GM21786 (cell line): Measurements from ENCODE around the gene USP5.

Experiments
- ATAC-seq: cut with Tn5 transposase; IDR thresholded peaks from one replicate; pipeline ENCODE4 v1.9.1; 2021; ENCODE audit not compliant: unreplicated experiment

USP5 gene

DNA sequence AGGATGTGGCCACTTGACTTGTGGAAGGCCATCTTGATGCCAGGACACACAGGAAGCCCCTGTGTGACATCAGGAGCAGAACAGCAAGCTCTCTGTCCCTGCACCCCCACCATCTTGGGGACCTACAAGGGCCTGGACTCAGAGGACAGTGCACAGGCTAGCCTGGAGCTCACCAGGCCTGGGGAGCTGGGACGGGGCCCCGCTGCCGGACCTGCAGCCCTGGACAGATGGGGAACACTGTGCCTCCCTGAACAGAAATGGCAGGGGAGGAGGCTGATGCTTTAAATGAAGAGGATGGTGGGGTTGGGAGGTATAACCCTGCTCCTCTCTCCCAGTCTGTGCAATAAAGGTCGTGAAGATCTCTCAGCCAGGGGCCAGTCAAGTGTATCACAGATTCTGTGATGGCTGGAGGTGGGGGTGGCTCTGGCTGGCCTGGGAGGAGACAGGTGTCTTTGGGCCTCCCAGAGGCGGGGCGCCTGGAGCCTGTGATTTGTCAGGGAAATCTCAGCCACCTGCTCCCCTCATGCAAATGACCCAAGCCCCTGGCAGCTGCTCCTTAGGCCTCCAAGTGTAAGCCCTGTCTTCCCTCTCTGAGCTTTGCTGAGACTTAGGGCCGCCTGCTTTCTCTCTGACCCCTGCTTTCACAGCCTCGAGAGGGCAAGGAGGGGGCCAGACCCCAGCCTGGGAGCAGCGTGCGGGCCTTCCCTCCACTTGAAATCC lies 12.3 kb upstream of the USP5 start:
- ATAC-seq, result peak; percentile 70

DNA sequence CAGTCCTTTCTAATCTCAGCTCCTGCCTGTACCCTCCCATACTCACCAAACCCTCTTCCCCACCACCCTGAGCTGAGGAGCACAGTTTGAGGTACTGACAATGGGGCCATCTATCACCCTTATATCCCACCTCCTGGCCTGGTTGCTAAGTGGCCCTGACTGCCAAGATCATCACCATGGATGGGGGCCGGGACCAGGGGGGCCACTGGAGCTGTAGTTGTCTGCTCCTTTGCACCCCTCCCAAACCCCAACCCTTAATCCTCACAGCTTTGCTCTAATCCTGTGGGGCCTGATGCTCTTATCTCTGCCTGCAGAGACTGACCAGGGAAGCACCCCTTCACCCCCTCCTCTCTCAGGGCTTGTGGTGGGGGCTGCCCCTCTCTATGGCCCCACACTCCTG lies 11.6 kb upstream of the USP5 start:
- no peak for ATAC-seq

DNA sequence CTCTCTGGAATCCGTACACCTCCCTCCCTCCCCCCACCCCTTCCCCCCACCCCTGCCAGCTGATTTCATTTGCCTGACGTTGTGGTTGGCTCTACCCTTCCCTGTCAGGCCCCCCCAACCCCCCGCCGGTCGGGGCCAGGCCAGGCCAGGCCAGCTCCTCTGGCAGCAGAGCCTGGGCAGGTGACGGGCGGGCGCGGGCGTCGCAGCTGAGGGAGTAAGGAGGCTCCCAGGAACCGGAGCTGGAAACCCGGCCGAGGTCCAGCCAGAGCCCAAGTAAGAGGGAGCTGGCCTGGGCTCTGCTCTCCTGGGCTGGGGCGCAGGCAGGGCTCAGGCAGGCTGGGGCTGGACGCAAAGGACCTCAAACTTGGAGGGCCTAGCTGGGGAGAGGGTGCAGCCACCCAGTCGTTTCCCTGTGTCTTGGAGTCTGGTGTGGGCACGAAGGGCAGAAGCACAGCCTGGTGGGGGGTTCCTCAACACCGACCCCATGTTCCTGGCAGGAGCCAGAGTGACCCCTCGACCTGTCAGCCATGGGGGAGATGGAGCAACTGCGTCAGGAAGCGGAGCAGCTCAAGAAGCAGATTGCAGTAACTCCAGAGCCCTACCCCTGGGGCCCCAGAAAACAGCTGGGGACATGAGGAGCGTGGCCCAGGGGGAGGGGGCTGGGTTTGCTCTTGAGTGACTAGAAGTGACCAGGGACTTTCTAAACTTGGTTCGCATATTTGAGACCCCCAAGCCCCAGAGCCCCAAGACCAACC lies 11.0 kb upstream of the USP5 start, which contains the start of gene GNB3:
Gene GNB3 (plus strand): TSS at position 165 of the 755 bp plus-strand sequence. CDS start 363 bp downstream, at position 528.
- no peak for ATAC-seq

DNA sequence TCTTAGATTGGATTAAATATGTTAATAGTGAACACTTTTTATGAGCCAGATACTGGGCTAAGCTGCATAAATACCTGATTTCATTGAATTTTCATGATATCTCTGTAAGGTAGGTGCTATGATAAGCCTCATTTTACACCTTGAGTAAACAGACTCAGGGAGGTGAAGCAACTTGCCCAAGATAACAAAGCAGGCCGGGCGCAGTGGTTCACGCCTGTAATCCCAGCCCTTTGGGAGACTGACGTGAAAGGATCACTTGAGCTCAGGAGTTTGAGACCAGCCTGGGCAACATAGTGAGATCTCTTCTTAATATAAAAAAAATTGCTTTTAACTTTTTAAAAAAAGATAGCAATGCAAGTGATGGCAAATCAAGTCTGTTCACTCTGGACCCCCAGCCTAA lies 9.9 kb upstream of the USP5 start:
- ATAC-seq, result no peak

DNA sequence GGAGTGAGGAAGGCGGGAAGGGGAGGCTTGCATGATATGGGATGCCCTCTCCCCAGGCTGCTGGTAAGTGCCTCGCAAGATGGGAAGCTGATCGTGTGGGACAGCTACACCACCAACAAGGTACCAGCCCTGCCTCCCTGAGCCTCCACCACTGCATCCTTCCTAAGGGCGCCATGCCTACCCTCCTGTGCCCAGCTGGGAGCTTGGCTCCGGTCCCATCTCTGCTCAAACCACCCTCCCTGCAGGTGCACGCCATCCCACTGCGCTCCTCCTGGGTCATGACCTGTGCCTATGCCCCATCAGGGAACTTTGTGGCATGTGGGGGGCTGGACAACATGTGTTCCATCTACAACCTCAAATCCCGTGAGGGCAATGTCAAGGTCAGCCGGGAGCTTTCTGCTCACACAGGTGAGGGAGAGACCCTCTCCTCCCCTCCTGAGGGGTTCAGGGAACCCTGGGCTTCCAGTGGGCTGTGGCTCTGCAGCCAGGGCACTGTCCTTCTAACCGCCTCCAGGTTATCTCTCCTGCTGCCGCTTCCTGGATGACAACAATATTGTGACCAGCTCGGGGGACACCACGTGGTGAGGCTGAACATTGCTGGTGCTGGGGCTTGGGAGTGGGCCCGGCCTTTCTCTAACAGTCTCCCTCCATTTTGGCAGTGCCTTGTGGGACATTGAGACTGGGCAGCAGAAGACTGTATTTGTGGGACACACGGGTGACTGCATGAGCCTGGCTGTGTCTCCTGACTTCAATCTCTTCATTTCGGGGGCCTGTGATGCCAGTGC lies 8.6 kb upstream of the USP5 start:
- no peak for ATAC-seq

DNA sequence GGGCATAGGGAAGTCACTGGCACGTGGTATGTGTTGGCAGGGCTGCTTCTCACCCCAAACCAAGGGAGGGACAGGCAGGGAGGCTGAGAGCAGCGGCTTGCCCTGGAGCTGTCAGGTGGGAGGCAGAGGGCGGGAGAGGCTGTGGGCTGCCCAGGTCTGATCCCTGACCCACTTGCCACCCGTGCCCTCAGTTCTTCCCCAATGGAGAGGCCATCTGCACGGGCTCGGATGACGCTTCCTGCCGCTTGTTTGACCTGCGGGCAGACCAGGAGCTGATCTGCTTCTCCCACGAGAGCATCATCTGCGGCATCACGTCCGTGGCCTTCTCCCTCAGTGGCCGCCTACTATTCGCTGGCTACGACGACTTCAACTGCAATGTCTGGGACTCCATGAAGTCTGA lies 6.6 kb upstream of the USP5 start:
- ATAC-seq, result no peak

DNA sequence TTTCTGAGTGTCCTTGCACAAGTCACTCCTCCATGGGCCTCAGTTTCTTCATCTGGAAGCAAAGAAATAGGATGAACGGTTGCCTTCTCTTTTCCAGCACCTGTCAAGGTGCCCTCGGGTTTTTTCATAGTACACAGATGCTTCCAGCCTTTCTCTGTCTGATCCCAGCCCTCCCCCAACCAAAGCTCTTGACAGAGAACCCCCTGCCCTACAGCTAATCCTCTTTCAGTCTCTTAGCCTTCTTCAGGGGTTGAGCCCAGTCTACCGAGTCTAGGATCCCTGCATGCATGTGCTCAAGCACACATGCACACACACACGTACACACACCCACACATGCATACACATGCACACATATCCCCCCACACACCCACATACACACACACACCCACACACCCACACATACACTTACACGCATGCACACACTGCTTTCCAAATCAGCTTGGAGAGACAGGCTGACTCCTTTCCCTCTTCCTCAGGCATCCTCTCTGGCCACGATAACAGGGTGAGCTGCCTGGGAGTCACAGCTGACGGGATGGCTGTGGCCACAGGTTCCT lies 5.6 kb upstream of the USP5 start:
- no peak for ATAC-seq

DNA sequence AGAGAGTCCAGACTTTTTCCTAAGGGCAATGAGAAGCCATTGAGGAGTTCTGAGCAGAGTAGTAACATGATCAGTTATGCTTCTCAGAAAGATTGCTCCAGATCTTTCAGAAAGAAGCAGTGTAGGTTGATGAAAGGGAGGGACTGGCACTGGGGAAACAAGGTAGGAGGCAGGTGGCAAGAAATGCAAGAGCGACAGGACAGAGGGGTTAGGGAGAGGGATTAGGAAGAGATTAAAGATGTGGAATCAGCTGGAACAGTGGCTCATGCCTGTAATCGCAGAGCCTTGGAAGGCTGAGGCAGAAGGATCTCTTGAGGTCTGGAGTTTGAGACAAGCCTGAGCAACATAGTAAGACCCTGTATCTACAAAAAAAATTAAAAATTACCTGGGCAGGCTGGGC lies 4.3 kb upstream of the USP5 start:
- no peak for ATAC-seq

DNA sequence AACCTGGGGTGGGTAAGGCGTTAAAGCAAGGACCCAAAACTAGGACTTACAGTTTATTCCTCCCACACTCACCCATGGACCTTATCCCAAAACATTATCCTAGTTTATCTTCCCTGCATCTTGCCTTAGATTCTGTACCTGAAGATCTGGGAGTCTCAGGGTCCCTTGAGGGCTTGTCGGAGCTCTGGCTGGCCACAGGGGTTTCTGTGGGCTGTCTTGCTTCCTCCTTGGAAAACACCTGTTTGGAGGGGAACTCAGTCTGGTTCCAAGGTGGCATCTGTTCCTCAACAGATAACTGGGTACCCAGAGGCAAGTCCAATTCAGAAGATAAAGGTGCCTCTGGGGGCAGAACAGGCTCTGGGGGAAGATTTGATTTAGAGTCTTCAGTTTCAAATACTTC lies 2.5 kb upstream of the USP5 start:
- no peak for ATAC-seq

DNA sequence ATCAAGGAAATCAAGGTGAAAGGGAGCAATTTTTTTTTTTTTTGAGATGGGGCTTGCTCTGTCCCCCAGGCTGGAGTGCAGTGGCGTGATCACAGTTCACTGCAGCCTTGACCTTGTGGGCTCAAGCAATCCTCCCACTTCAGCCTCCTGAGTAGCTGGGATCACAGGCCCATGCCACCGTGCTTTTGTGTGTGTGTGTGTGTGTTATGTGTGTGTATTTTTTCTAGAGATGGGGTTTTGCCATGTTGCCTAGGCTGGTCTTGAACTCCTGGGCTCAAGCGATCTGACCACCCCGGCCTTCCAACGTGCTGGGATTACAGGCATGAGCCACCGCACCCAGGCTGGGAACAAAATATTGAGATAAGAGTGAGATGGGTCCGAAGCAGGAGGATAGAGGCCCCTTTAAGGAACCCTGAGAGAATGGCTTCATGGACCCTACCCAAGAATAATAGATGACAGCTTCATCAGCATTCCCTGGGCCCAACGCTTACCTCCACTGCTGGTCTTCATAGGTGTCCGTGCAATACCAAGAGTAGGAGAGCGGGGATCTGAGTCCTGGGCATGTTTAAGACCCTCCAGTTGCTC lies 1.9 kb upstream of the USP5 start:
- ATAC-seq, result no peak

DNA sequence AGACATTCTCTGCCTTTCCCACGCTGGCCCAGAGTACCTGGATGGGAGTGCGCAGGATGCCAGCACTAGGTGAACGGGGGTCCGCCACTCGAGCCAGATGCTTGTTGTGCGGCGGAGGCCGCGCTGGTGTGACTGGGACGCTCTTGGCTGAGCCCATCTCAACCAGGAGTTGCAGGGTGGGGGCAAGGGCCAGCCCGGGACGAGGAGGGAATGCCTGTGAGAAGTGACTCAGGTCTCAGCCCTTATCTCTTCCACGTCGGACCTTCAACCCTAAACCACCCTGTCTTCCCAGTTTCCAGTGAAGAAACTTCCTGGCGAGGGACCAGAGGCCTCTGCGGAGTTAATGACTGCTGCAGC lies 1.2 kb upstream of the USP5 start:
- ATAC-seq, result no peak

DNA sequence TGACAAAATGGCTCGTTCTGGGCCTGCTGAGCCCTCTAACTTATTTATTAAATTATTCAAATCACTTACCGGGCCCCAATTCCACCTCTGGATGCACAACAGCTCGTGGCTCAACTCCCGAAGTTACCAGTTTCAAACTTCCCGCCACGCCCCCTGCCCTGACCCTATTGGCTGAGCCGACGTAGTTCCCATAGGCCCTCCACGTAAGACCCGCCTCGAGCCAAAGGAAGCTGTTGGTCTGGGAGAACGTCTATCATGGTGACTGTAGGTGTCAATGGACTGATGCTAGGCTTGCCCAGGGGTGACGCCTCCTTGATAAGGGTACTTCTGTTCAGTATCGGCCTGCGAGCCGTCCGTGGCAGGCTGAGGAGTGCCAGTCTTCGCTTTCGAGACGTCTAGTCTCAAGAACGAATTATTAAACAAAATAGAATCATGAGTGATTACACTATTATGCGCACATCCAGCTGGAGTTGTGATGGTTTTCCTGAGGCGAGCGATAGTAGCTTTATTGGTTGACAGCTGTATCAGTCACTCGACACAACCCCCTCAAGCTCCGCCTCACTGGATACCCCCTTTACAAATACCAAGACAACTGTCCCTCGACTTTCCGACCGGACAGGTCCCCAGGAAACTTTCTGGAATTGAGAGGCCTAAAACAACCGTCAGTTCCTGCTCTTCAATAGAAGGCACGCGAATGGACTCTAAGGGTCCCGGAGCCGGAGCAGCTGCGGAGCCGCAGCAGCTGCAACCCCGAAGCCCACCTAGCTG lies 613 bp upstream of the USP5 start, which contains the start of gene CDCA3:
Gene CDCA3 (minus strand): TSS at position 134 of the 768 bp plus-strand sequence. CDS start 334 bp downstream, outside the sequence.
- peak; percentile 54 for ATAC-seq

DNA sequence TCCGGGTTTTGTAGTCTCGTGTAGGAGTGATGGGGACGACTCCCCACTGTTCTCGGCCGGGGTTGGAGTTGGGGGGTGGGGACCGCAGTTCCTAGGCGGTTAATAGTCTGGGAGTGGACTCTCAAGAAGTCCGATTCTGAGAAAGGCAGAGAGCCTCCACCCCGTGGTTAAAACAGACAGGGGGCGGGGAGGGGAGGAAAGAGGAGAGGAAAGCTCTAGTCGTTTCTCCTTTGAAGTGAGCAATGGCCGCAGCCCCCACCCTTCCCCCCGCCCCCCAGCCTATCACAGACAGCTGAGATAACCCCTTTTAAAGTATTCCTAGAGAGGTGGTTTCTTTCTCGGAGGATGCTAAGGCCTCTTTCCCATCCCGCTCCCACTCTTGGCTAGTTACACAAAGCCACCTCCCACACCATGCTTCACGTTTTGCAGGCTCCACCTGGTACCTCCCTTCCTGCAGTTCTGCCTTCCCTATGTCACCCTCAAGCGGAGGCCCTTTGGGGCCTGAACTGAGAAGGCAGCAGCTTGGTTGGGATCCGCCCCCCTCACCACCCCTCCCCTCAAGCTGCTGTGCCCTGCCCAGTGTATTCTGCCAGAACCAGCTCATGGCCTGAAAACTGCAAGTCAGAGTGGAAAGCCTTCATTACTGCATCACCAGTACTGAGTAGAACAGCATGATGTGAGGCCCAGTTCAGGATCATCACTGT lies 853 bp downstream of the USP5 start:
- ATAC-seq, result no peak

DNA sequence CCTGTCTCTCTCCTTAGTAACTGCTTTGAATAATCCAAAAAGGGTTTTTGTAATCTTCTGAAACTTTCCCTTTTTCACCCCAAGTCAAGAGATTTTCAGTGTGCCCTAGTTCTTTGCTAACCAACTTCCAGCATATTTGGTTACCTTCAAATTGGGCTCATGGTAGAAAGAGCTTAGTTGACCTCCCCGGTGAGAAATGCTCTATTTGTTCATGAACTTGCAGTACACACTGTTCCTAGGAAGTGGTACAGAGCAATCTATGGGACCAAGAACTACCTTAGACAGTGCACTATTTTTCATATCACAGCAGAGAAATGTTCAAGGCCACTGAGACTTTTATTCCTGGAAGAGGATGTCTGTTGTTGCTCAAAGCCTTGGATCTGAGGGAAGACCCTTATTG lies 1.7 kb downstream of the USP5 start:
- ATAC-seq, result no peak

DNA sequence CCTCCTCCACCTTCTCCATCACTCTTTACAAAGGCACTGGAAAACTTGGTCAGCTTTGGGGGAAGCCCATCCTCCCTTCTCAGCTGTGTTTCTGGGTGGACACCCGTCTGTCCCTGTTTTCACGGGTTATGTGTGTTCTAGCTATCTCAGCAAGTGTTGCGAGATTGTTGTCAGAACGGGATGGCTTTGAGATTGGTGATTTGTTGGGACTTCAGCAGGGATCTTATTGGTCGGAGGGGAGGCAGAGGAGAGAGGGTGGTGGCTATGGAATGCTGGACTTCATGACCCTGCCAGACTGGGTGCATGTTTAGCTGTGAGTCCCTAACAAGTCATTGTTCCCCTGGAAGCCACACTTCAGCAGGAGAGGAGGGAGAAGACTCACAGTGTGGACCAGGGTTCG lies 2.1 kb downstream of the USP5 start:
- ATAC-seq, result no peak

DNA sequence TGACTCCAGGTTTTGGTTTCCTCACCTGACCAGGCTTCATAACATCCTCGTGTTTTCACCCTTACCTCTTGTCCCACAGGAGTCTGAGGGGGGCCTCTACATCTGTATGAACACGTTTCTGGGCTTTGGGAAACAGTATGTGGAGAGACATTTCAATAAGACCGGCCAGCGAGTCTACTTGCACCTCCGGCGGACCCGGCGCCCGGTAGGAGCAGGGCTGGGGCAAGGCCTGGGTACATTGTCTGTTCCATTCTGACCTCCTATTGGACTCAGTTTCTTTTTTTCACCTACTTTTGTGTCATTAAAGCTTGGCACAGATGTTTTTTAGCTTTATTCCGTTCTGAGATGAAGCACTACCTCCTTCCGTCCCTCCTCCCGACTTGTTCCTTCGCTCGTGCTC lies 3.4 kb downstream of the USP5 start:
- no peak for ATAC-seq

DNA sequence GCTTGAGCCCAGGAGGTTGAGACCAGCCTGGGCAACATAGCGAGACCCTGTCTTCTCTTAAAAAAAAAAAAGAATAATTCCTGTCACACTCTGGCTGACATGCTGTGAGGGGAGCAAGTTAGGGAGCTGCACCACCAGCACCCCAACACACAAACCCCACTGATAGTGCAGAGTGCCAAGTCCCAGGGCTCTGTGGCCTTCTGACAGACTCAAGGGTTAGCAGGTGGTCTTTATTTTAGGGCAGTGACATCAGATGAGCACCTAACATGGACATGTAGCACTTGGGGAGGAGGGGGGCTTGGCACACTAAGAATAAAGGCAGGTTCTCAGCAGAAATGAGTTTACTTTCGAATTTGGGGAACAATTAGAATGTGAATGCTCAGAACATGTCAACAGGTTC lies 6.8 kb downstream of the USP5 start:
- no peak for ATAC-seq

DNA sequence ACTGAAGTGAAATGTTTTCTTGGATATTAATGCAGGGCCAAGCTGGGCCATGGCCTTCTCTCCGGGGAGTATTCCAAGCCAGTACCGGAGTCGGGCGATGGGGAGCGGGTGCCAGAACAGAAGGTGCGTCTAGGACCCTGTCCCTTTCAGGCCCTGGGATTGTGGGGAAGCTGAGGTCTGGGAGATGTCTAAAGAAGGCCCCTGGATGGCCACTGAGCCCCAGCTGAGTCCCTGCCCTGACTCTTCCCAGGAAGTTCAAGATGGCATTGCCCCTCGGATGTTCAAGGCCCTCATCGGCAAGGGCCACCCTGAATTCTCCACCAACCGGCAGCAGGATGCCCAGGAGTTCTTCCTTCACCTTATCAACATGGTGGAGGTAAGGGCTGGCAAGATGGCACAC lies 8.2 kb downstream of the USP5 start:
- no peak for ATAC-seq

DNA sequence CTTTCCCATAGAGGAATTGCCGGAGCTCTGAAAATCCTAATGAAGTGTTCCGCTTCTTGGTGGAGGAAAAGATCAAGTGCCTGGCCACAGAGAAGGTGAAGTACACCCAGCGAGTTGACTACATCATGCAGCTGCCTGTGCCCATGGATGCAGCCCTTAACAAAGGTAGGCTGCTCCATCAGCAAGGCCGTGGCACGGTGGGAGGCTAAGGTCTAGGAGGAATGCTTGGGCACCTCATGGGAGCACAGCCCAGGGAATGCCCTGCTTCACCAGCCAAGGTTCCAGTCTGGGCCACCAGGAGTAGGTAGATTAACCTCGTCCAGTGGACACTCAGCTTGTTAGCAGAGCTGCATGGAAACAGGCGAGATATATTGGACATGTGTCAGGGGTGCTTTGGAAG lies 9.0 kb downstream of the USP5 start:
- no peak for ATAC-seq

DNA sequence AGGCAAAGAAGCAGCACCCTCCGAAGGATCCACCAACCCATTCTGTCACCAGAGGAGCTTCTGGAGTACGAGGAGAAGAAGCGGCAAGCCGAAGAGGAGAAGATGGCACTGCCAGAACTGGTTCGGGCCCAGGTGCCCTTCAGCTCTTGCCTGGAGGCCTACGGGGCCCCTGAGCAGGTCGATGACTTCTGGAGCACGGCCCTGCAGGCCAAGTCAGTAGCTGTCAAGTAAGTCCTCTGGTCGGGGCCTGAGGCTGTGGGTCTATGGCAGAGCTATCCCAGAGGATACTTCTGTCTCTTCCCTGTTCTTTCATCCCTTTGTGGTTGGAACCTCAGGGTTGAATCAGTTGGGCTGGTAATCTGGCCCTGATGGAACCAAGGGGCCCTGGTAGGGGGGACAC lies 9.4 kb downstream of the USP5 start:
- ATAC-seq, result no peak
